ENCODE measurements around the gene CLRN2.

CLRN2 gene

DNA sequence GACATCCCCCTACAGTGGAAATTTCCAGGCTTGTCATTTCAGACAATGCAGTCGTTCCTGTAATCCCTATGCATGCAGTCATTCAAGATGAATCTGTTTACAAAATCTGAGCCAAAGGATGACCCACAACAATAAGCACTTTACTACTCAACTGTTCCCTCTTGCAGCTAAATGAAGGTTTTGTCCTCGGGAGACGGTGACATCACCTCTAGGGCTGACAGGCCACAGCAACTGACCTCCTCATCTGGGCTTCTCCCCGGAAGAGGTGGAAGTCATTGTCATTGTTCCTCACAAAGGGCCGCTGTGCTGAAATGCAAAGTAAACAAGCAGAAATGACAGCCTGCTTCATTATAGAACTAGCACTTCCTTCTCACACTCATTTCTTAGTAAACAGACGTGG, 29.2 kb downstream of the CLRN2 start:
- no peak overlapping the region for H3K4me3 ChIP-seq
- no peaks in the 10 kb centered on the region for H3K4me1 ChIP-seq
- H4K20me1 ChIP-seq: no peaks in the 10 kb centered on the region
- no peaks in the 10 kb centered on the region for H3K27me3 ChIP-seq
- no peak overlapping the region for H3K27ac ChIP-seq
- no peak overlapping the region for H3K4me2 ChIP-seq
- no peak for TF ChIP-seq Cebpa-rat (IDR thresholded peaks at IDR 0.05)
- H3K36me3 ChIP-seq: no peaks in the 10 kb centered on the region
- H3K9me3 ChIP-seq: no peaks in the 10 kb centered on the region
- no peak overlapping the region for H3K9ac ChIP-seq

DNA sequence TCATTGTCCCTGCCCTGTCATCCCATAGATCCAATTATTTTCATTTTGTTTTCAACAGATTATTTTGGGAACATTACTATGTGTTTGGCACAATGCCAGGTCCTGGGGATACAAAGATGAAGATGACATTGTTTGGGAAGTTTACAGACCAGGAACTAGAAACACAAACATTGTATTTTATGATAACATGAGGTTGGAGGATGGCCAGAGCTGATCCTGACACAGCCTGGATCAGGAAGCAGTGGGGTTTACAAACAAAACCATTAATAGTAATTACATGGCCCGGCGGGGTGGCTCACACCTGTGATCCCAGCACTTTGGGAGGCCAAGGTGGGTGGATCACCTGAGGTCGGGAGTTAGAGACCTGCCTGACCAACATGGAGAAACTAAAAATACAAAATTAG, 29.9 kb downstream of the CLRN2 start:
- Histone ChIP-seq H3K27me3 (no peaks in the 10 kb centered on the region), H3K36me3 (no peaks in the 10 kb centered on the region), H3K9me3 (no peaks in the 10 kb centered on the region), H3K4me3 (no peak overlapping the region), H3K9ac (no peak overlapping the region), H3K4me1 (no peaks in the 10 kb centered on the region), H3K4me2 (no peak overlapping the region), H4K20me1 (no peaks in the 10 kb centered on the region), H3K27ac (no peak overlapping the region)
- TF ChIP-seq Cebpa-rat (IDR thresholded peaks at IDR 0.05): no peak

DNA sequence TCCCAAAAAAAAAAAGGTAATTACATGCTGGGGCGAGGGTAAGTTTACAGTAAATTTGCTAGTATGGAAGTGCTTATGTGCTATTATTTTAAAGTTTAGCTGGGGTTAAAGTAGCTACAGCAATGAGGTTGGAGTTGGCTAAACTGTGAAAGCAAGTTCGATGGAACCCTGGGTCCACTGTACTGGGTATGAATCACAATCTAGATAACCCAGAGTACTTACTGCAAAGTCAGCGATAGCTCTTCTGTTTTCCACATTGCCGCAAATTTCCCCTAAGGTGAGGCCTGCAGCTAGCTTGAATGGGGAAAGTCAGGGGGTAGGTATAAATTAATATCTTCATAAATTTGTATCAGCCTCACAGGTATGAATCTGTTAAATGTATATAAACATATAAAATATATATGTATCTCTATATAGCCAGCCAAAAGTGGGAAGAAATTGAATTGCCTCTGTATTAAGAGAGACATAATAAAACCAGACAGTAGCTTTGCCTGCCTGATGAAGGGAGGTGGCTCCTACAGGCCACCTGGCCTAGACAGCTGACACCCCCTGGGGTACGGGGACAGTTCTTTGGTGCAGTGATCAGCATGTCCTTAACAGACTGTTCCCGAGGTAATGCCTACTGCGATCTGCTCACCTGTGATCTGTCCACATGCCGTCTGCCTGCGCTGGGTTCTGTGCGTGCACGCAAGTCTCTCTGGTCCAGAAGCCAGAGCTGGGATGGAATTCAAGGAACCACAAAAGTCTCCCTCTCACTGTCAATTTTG, 30.6 kb downstream of the CLRN2 start:
- Histone ChIP-seq H3K27me3 (no peaks in the 10 kb centered on the region), H3K4me2 (no peak overlapping the region), H3K36me3 (no peaks in the 10 kb centered on the region), H3K4me3 (no peak overlapping the region), H3K9ac (no peak overlapping the region), H3K27ac (no peak overlapping the region), H3K9me3 (no peaks in the 10 kb centered on the region), H4K20me1 (no peaks in the 10 kb centered on the region), H3K4me1 (no peaks in the 10 kb centered on the region)
- TF ChIP-seq Cebpa-rat (IDR thresholded peaks at IDR 0.05): no peak

DNA sequence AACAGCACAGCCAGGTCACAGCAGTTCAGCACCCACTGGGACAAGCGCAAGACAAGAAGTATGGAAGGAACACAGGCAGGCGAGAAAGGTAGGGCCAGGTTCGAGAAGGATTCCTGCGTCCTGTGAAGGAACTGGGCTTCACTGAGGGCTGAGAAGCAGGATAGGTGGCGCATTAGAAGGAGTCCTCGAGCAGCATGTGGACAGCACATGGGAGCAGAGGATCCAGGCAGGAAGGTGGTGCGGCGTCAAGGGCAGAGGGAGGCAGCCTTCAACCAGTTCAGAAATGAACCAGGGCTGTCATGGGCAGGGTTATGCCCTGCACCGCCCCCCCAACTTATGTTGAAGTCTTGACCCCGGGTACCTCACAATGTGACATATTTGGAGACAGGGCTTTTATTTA, 31.3 kb downstream of the CLRN2 start:
- H3K9ac ChIP-seq: no peak overlapping the region
- H3K27ac ChIP-seq: no peak overlapping the region
- H4K20me1 ChIP-seq: no peaks in the 10 kb centered on the region
- no peaks in the 10 kb centered on the region for H3K4me1 ChIP-seq
- no peak overlapping the region for H3K4me2 ChIP-seq
- no peaks in the 10 kb centered on the region for H3K27me3 ChIP-seq
- H3K9me3 ChIP-seq: no peaks in the 10 kb centered on the region
- no peaks in the 10 kb centered on the region for H3K36me3 ChIP-seq
- no peak overlapping the region for H3K4me3 ChIP-seq
- TF ChIP-seq Cebpa-rat (IDR thresholded peaks at IDR 0.05): no peak

DNA sequence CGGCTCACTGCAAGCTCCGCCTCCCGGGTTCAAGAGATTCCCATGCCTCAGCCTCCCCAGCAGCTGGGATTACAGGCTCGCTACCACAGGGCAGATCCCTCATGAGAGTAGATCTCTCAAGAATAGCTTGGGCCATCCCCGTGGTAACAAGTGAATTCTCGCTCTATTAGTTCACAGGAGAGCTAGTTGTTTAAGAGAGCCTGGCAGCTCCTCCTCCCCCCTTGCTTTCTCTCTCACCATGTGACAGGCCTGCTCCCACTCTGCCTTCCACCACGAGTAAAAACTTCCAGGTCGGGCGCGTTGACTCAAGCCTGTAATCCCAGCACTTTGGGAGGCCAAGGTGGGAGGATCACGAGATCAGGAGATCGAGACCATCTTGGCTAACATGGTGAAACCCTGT, 31.7 kb downstream of the CLRN2 start:
- Histone ChIP-seq H3K4me3 (no peak overlapping the region), H3K9me3 (no peaks in the 10 kb centered on the region), H3K36me3 (no peaks in the 10 kb centered on the region), H3K27ac (no peak overlapping the region), H4K20me1 (no peaks in the 10 kb centered on the region), H3K4me2 (no peak overlapping the region), H3K9ac (no peak overlapping the region), H3K27me3 (no peaks in the 10 kb centered on the region), H3K4me1 (no peaks in the 10 kb centered on the region)
- no peak for TF ChIP-seq Cebpa-rat (IDR thresholded peaks at IDR 0.05)

DNA sequence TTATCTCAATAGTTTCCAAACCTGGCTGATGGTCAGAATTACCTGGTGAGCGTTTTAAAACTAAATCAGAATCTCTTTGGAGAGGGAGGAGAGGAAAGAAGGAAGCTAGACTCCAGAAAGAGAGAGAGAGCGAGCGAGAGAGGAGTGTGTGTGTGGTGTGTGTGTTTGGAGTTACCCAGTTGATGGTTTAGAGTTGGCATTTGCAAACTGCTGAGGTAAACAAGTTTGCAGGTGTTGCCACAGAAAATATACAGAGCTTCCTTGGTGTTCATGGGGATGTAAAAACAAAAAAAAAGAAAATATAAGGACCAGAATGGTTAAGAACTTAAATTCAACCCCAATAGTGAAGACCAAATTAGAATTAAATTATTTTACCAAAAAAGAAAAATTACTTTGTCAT, 35.6 kb downstream of the CLRN2 start:
- H3K27me3 ChIP-seq: no peaks in the 10 kb centered on the region
- H3K9ac ChIP-seq: no peak overlapping the region
- no peak overlapping the region for H3K4me3 ChIP-seq
- no peaks in the 10 kb centered on the region for H3K9me3 ChIP-seq
- H3K4me2 ChIP-seq: no peak overlapping the region
- no peaks in the 10 kb centered on the region for H3K4me1 ChIP-seq
- TF ChIP-seq Cebpa-rat (IDR thresholded peaks at IDR 0.05): no peak
- H3K36me3 ChIP-seq: no peaks in the 10 kb centered on the region
- H4K20me1 ChIP-seq: no peaks in the 10 kb centered on the region
- H3K27ac ChIP-seq: no peak overlapping the region

DNA sequence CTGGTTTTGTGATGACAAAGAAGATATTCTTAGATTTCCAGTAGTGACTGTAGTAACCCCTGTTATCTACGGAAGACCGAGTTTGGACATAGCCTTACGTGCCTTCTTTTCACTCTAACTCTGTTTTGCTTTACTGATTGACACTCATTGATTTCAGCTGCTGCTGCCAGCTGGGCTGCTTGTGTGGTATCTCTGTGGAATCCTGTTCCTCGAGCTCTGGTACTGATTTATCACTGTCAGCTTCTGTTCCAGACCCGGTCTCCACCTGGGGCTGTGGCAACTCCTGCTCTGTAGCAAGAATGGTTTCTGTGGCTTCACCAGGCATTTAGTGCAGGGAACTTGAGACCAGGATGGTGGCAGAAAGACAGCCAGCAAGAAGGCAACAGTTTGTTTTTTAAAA, 37.5 kb downstream of the CLRN2 start:
- Histone ChIP-seq H3K4me3 (no peak overlapping the region), H3K9me3 (no peaks in the 10 kb centered on the region), H3K27me3 (no peaks in the 10 kb centered on the region), H3K4me1 (no peaks in the 10 kb centered on the region), H3K27ac (no peak overlapping the region), H3K4me2 (no peak overlapping the region), H3K36me3 (no peaks in the 10 kb centered on the region), H3K9ac (no peak overlapping the region), H4K20me1 (no peaks in the 10 kb centered on the region)
- TF ChIP-seq Cebpa-rat (IDR thresholded peaks at IDR 0.05): no peak

DNA sequence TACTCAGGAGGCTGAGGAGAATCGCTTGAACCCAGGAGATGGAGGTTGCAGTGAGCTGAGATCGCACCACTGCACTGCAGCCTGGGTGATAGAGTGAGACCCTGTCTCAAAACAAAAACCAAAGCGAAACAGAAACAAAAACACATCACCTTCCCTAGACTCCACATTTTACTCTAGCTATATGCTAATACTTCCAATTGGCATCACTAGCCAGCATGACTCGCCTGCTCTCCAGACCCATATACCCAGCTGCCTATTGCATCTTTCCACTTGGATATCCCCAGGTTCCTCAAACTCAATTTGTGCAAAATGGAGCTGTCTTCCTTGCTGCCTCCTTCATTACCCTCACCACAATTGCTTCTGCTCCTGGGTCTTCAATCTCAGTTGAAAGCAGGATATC, 39.6 kb downstream of the CLRN2 start:
- no peak for TF ChIP-seq Cebpa-rat (IDR thresholded peaks at IDR 0.05)
- no peaks in the 10 kb centered on the region for H3K36me3 ChIP-seq
- H3K9me3 ChIP-seq: no peaks in the 10 kb centered on the region
- no peaks in the 10 kb centered on the region for H3K27me3 ChIP-seq
- H3K9ac ChIP-seq: no peak overlapping the region
- H3K4me2 ChIP-seq: no peak overlapping the region
- H3K27ac ChIP-seq: no peak overlapping the region
- H4K20me1 ChIP-seq: no peaks in the 10 kb centered on the region
- no peaks in the 10 kb centered on the region for H3K4me1 ChIP-seq
- H3K4me3 ChIP-seq: no peak overlapping the region

DNA sequence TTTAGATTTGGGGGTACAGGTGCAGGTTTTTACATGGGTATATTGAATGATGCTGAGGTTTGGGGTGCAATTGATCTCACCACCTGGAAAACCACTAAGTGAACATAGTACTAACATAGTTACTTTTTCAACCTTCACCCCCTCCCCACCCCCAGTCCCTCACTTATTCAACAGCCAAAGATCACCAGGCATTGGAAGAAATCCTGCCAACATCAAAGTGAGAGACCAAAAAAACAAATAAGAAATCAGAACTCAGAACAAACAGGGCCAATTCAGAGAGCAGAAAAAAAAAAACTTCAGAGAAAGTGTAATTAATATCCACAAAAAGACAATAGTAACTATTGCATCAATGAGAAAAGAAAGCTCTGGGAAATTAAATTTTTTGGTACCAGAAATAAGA, 41.5 kb downstream of the CLRN2 start:
- TF ChIP-seq Cebpa-rat (IDR thresholded peaks at IDR 0.05): no peak
- H3K4me2 ChIP-seq: no peak overlapping the region
- no peaks in the 10 kb centered on the region for H3K9me3 ChIP-seq
- H3K4me3 ChIP-seq: no peak overlapping the region
- no peak overlapping the region for H3K27ac ChIP-seq
- no peaks in the 10 kb centered on the region for H3K27me3 ChIP-seq
- no peak overlapping the region for H3K9ac ChIP-seq
- no peaks in the 10 kb centered on the region for H3K36me3 ChIP-seq
- no peaks in the 10 kb centered on the region for H4K20me1 ChIP-seq
- no peaks in the 10 kb centered on the region for H3K4me1 ChIP-seq

DNA sequence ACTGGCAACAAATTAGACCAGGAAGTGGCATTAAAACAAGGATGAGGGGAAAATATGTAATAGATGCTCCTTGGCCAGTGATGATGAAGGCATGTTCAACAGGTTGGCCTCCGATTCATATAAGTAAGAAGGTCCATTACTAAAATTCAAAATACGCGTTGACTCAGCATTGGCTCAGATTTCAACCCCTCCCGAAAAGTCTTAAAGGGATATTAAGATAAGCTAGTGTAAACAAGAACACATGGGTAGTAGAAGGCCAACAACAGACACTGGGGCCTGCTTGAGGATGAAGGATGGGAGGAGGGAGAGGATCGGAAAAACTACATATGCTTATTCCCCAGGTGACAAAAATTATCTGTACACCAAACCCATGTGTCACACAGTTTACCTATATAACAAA, 42.9 kb downstream of the CLRN2 start:
- no peaks in the 10 kb centered on the region for H3K9me3 ChIP-seq
- no peak for TF ChIP-seq Cebpa-rat (IDR thresholded peaks at IDR 0.05)
- no peak overlapping the region for H3K27ac ChIP-seq
- no peak overlapping the region for H3K4me2 ChIP-seq
- H3K4me3 ChIP-seq: no peak overlapping the region
- H3K9ac ChIP-seq: no peak overlapping the region
- no peaks in the 10 kb centered on the region for H3K36me3 ChIP-seq
- no peaks in the 10 kb centered on the region for H3K27me3 ChIP-seq
- H3K4me1 ChIP-seq: no peaks in the 10 kb centered on the region
- H4K20me1 ChIP-seq: no peaks in the 10 kb centered on the region
